HepG2 (cell line): ENCODE results near the gene CPSF7. TPM values are rescaled to one million over a fixed set of nuclear protein-coding genes. Genes with fewer than 3 reads are reported as not detected.
A peak's percentile ranks its signal among the peaks of the same experiment; 100 is the strongest.

ENCODE experiments used
- AHR ChIP-seq: IDR thresholded peaks from 2 replicates; pipeline ENCODE4 v1.6.1; 2018; ENCODE audit warnings: missing genetic modification reagents, missing compliant biosample characterization
- CAMTA2 ChIP-seq: sonication (generic); formaldehyde crosslinking; IDR thresholded peaks from 2 replicates; pipeline ENCODE4 v1.4.0; 2020; ENCODE audit warnings: mild to moderate bottlenecking, missing genetic modification reagents, borderline replicate concordance
- CHD2 ChIP-seq: IDR thresholded peaks from 2 replicates; pipeline ENCODE4 v1.6.1; 2011; ENCODE audit warnings: low read depth, low read length, improper control_type of control experiment
- ELF3 ChIP-seq: IDR thresholded peaks from 2 replicates; pipeline ENCODE4 v1.6.1; 2016; ENCODE audit warnings: missing genetic modification reagents, missing compliant biosample characterization
- HNF1B ChIP-seq: sonication (generic); formaldehyde crosslinking; IDR thresholded peaks from 2 replicates; pipeline ENCODE4 v1.5.1; 2020; ENCODE audit warnings: mild to moderate bottlenecking, moderate library complexity, missing genetic modification reagents
- HNRNPH1 ChIP-seq: fragments of 200-400 bp; formaldehyde crosslinking; optimal IDR thresholded peaks from 2 replicates; pipeline ENCODE3; 2017; ENCODE audit warnings: mild to moderate bottlenecking, low read depth, low read length
- KDM3A ChIP-seq: IDR thresholded peaks from 2 replicates; pipeline ENCODE4 v1.6.1; 2018; ENCODE audit warnings: low read depth, missing compliant biosample characterization
- MATR3 ChIP-seq: sonication (generic); formaldehyde crosslinking; IDR thresholded peaks from 2 replicates; pipeline ENCODE4 v1.4.0; 2020; ENCODE audit warnings: missing genetic modification reagents
- MTA3 ChIP-seq: sonication (generic); formaldehyde crosslinking; IDR thresholded peaks from 2 replicates; pipeline ENCODE4 v1.4.0; 2020; ENCODE audit warnings: missing genetic modification reagents
- PCBP1 ChIP-seq: fragments of 200-400 bp; formaldehyde crosslinking; IDR thresholded peaks from 2 replicates; pipeline ENCODE4 v1.6.1; 2017; ENCODE audit warnings: mild to moderate bottlenecking, low read depth, low read length, borderline replicate concordance
- PCBP2 ChIP-seq: fragments of 200-400 bp; formaldehyde crosslinking; optimal IDR thresholded peaks from 2 replicates; pipeline ENCODE3; 2018; ENCODE audit warnings: low read length, low read depth; ENCODE audit not compliant: poor library complexity, severe bottlenecking
- SP5 ChIP-seq: IDR thresholded peaks from 2 replicates; pipeline ENCODE4 v1.6.1; 2016; ENCODE audit warnings: low read depth, borderline replicate concordance
- TEAD2 ChIP-seq: sonication (generic); formaldehyde crosslinking; IDR thresholded peaks from 2 replicates; pipeline ENCODE4 v1.9.0; 2021; ENCODE audit warnings: missing genetic modification reagents
- USF2 ChIP-seq, 2 experiments: sonication (generic) in 1 of 2; formaldehyde crosslinking in 1 of 2; IDR thresholded peaks; 2 replicates each; pipeline versions ENCODE4 v1.5.1 to v1.6.1; 2011 to 2020; ENCODE audit warnings: borderline replicate concordance in 1 of 2, low read depth in 1 of 2, low read length in 1 of 2, mild to moderate bottlenecking in 1 of 2, missing genetic modification reagents in 1 of 2, moderate library complexity in 1 of 2
- ZBTB34 ChIP-seq: sonication (generic); formaldehyde crosslinking; IDR thresholded peaks from 2 replicates; pipeline ENCODE4 v1.8.0; 2022; ENCODE audit warnings: mild to moderate bottlenecking, missing genetic modification reagents
- ZBTB38 ChIP-seq: sonication (generic); formaldehyde crosslinking; IDR thresholded peaks from 2 replicates; pipeline ENCODE4 v1.5.1; 2020; ENCODE audit warnings: mild to moderate bottlenecking, missing genetic modification reagents
- ZBTB7A ChIP-seq: sonication (generic); formaldehyde crosslinking; IDR thresholded peaks from 2 replicates; pipeline ENCODE4 v1.8.0; 2022; ENCODE audit warnings: mild to moderate bottlenecking, missing genetic modification reagents
- ZFP90 ChIP-seq: sonication (generic); formaldehyde crosslinking; IDR thresholded peaks from 2 replicates; pipeline ENCODE4 v1.8.0; 2022; ENCODE audit warnings: missing genetic modification reagents, mild to moderate bottlenecking, inconsistent platforms, borderline replicate concordance
- ZKSCAN1 ChIP-seq: fragments of 150-350 bp; IDR thresholded peaks from 2 replicates; pipeline ENCODE4 v1.6.1; 2014; ENCODE audit warnings: low read length
- ZNF20 ChIP-seq: sonication (generic); formaldehyde crosslinking; IDR thresholded peaks from 2 replicates; pipeline ENCODE4 v1.4.0; 2020; ENCODE audit warnings: mild to moderate bottlenecking, moderate library complexity, missing genetic modification reagents
- ZNF770 ChIP-seq: sonication (generic); formaldehyde crosslinking; IDR thresholded peaks from 2 replicates; pipeline ENCODE4 v1.5.0; 2020; ENCODE audit warnings: mild to moderate bottlenecking, missing genetic modification reagents
- polyA plus RNA-seq, 8 experiments: library from polyadenylated mRNA; depleted of rRNA in 3 of 8; stranded (reverse) in 7 of 8; unstranded in 1 of 8; fragments of >200 nt; fragmentation: Illumina TruSeq in 4 of 8; extraction: Trizol in 4 of 8; gene quantifications; 2 replicates each; pipeline versions ENCODE4 v1.2.1 to v1.2.3, GENCODE V29; 2011 to 2016; ENCODE audit warnings: low read depth in 4 of 8, missing spikeins in 1 of 8, mixed read lengths in 1 of 8; ENCODE audit not compliant: insufficient read depth in 1 of 8
- total RNA-seq, 5 experiments: library from RNA; depleted of rRNA; stranded (reverse); fragments of >200 nt; fragmentation: Illumina TruSeq; extraction: Trizol; gene quantifications; 2 replicates each; pipeline ENCODE4 v1.2.3, GENCODE V29; 2016; ENCODE audit warnings: low read depth in 1 of 5

CPSF7 gene
- total and polyA plus RNA-seq, 2 of the 13 experiments (the other 11 are each of a cell fraction or from before 2014, with no cell fraction given) = 34.1 to 36.8 TPM

GRCh38 chr11:61429691-61430582 lies at the start of gene CPSF7, which contains the start of gene SDHAF2 (continued):
- TF ChIP-seq HNF1B (CRISPR knock-in tag) (peak; percentile 85), ZKSCAN1 (peak; percentile 98), PCBP1 (peak; percentile 33; the same call in 1 of the 2 replicates), ZNF20 (CRISPR knock-in tag) (peak; percentile 87), PCBP2 (no peak), ZFP90 (peak; percentile 70; the same call in 1 of the 2 replicates), MATR3 (no peak), ZNF770 (CRISPR knock-in tag) (peak; percentile 55), ZBTB38 (no peak; the same call in none of the 2 replicates), CHD2 (no peak), MTA3 (CRISPR knock-in tag) (no peak), TEAD2 (CRISPR knock-in tag) (no peak), SP5 (CRISPR knock-in tag) (0 out of 2 replicates have a peak, but pooled peaks have one; percentile 28), USF2 (IDR thresholded peaks at IDR 0.05; ENCODE audit: low read depth, low read length) (no peak), USF2 (CRISPR knock-in tag; IDR thresholded peaks at IDR 0.05; ENCODE audit: borderline replicate concordance) (peak; percentile 29; the same call in 1 of the 2 replicates), CAMTA2 (CRISPR knock-in tag) (no peak; the same call in none of the 2 replicates), KDM3A (CRISPR knock-in tag) (0 out of 2 replicates have a peak, but pooled peaks have one; percentile 25), ZBTB7A (peak; percentile 59), ZBTB34 (CRISPR knock-in tag) (no peak), AHR (CRISPR knock-in tag) (0 out of 2 replicates have a peak, but pooled peaks have one; percentile 35), HNRNPH1 (peak; percentile 38), ELF3 (CRISPR knock-in tag) (peak; percentile 81)
